ENCODE results near the gene KLRC4.
A peak's percentile ranks its signal among the peaks of the same experiment; 100 is the strongest.
"Not testable (repeated sequence)": the region's sequence is repeated elsewhere in the genome, so short reads cannot be mapped to it uniquely, and the experiment has no call there.

The KLRC4 gene

DNA sequence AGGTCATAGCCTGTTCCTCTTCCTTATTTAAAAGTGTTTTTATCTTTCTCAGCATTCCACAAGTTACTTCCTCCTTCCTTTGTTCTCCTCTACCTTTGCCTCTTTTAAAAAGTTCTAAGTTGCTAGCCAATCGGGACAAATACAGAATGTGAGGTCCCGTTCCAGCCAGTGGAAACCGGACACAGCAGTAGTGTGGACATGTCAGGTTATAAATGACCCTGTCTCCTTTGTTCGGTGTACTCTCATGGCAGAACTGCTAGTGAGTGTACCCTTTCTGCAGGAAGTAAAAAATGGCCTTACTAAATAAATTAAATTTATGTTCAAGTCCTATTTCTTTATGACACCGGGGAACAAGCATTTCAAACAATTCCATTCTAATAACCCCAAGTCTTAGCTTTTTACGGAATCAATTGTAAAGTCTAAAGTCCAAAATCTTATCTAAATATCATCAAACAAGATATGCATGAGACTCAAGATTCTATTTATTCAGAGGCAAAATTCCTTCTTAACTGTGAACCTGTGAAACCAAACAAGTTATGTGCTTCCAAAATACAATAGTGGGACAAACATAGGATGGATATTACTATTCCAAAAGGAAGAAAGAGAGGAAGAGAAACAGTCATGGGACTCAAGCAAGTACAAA lies 37.5 kb downstream of the KLRC4 start:
- H3K56ac ChIP-seq (ENCODE audit: low read length); H2AK5ac ChIP-seq (ENCODE audit: low read length); H3K4ac ChIP-seq (ENCODE audit: low read depth, low read length); H3K79me1 ChIP-seq (ENCODE audit: low read length); H3K4me2 ChIP-seq (ENCODE audit: low read length); H2BK5ac ChIP-seq (ENCODE audit: low read length); H2BK15ac ChIP-seq (replicated peaks; ENCODE audit: low read depth); H3K4me1 ChIP-seq (ENCODE audit: control insufficient read depth, low read depth, low read length); H3K79me2 ChIP-seq (ENCODE audit: control insufficient read depth, insufficient read depth, low read length); H4K8ac ChIP-seq (ENCODE audit: low read depth, low read length); H3K4me3 ChIP-seq (ENCODE audit: low read length); H3K9ac ChIP-seq (ENCODE audit: low read length); DNase-seq; H3K27me3 ChIP-seq (ENCODE audit: insufficient read depth, low read length, poor library complexity); H3K36me3 ChIP-seq (ENCODE audit: control insufficient read depth, insufficient read depth, low read length); H2BK120ac ChIP-seq (ENCODE audit: low read depth, low read length); H3K27ac ChIP-seq (ENCODE audit: low read depth, low read length); H4K5ac ChIP-seq (ENCODE audit: low read length); H3K23ac ChIP-seq (ENCODE audit: low read length); H3K18ac ChIP-seq (ENCODE audit: low read length): not testable (repeated sequence)
- no CpG with 5 or more reads among the region's 6 CpGs for WGBS (ENCODE audit: extremely low coverage, insufficient coverage, low lambda C conversion rate)

DNA sequence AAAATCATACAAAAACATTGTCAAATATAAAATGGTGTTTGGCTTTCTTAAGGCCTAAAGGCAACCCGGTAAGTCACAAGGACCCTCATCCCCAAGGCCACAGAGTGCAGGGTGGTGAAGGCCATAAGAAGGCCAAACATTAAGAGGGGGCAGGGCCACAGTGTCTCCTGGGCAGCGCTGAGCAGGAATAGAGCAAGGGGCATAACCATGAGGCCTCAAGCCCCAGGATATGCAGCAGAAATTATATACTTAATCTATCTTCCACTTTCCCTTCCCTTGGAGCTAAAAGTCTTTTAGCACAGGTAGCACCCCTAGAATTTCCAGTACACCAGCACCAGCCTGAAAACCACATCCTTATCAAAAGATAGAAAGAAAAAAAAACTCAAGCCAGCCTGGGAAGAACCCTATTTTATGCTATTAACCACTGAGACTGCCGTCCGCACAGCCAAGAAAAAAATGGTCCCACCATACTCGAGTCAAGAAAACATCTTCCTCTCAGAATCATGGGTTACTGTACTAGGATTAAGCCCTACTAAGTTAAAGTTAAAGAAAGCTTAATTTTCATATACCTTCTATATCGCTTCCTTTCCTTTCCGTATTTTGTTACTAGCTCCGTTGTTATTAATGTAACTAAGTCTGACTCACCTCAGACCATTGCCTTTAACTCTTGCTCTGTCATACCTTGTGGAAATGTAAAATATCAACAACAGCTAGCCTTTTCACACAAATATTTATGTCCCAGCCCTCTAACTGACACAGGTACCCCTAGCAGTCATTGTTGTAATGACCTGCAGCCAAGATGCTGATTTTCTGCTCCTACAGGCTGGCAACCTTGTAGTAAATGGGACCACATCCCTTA lies 39.8 kb downstream of the KLRC4 start:
- H4K8ac ChIP-seq (ENCODE audit: low read depth, low read length): no peak overlapping the region
- H3K4me2 ChIP-seq (ENCODE audit: low read length): no peak overlapping the region
- H3K27ac ChIP-seq (ENCODE audit: low read depth, low read length): no peak overlapping the region
- H2BK120ac ChIP-seq (ENCODE audit: low read depth, low read length): no peak overlapping the region
- no peak overlapping the region for H2BK15ac ChIP-seq (replicated peaks; ENCODE audit: low read depth)
- no peaks in the 10 kb centered on the region for H3K36me3 ChIP-seq (ENCODE audit: control insufficient read depth, insufficient read depth, low read length)
- H3K79me1 ChIP-seq (ENCODE audit: low read length): no peaks in the 10 kb centered on the region
- DNase-seq: no peak
- H2BK5ac ChIP-seq (ENCODE audit: low read length): no peak overlapping the region
- H3K9ac ChIP-seq (ENCODE audit: low read length): no peak overlapping the region
- H3K23ac ChIP-seq (ENCODE audit: low read length): no peak overlapping the region
- H3K4ac ChIP-seq (ENCODE audit: low read depth, low read length): no peak overlapping the region
- H3K79me2 ChIP-seq (ENCODE audit: control insufficient read depth, insufficient read depth, low read length): no peaks in the 10 kb centered on the region
- H3K4me3 ChIP-seq (ENCODE audit: low read length): no peak overlapping the region
- H3K4me1 ChIP-seq (ENCODE audit: control insufficient read depth, low read depth, low read length): peaks cover 4% of the 10 kb centered on the region
- H3K56ac ChIP-seq (ENCODE audit: low read length): no peak overlapping the region
- H2AK5ac ChIP-seq (ENCODE audit: low read length): no peak overlapping the region
- no peaks in the 10 kb centered on the region for H3K27me3 ChIP-seq (ENCODE audit: insufficient read depth, low read length, poor library complexity)
- no CpG with 5 or more reads among the region's 8 CpGs for WGBS (ENCODE audit: extremely low coverage, insufficient coverage, low lambda C conversion rate)
- no peak overlapping the region for H4K5ac ChIP-seq (ENCODE audit: low read length)
- no peak overlapping the region for H3K18ac ChIP-seq (ENCODE audit: low read length)

DNA sequence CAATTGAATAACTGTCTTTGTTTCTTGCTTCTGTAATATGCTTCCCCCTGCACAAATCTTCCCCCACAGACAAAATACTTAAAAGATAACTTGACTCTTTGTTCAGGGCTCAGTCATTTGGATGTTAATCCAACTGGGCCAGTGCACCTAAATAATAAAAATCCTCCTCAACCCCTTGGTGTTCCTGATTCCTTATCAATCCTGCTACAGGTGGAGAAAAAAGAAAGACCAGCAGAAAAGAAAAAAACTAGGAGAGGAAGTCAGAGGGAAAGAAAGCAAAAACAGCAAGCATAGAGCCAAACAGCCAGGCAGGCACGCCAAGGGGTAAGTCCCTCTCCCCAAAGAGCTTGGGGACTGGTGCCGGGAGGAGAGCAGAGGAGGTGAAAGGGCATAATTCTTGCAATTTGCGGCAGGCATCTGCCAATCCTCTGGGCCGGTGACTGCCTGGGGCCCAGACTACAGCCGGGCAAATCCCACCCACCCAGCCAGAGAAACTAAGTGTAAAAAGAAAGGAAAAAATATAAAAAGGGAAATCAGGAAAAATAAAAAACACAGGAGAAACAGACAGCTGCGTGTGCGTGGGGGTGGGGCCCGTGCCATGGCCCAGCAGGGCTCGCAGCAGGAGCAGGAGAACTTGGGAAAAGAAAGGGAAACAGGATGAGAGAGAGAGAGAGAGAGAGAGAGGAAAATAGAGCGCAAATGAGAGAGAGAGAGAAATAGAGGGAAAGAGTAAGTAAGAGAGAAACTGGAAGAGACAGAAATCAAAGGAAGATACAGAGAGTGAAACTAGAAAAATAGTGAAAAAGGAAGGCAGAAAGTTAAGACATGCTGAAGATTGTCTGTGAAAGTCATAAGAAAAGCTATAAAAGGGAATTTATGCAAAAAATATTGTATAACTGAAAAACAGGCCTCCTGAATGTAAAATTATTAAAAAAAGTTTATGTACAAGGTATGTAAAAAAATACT lies 41.1 kb downstream of the KLRC4 start:
- H3K4me3 ChIP-seq (ENCODE audit: low read length): no peak overlapping the region
- no peak overlapping the region for H3K18ac ChIP-seq (ENCODE audit: low read length)
- H3K27me3 ChIP-seq (ENCODE audit: insufficient read depth, low read length, poor library complexity): no peaks in the 10 kb centered on the region
- no peak overlapping the region for H2BK120ac ChIP-seq (ENCODE audit: low read depth, low read length)
- no peak overlapping the region for H3K4me2 ChIP-seq (ENCODE audit: low read length)
- H3K27ac ChIP-seq (ENCODE audit: low read depth, low read length): no peak overlapping the region
- H3K23ac ChIP-seq (ENCODE audit: low read length): no peak overlapping the region
- no peak overlapping the region for H3K9ac ChIP-seq (ENCODE audit: low read length)
- no peaks in the 10 kb centered on the region for H3K36me3 ChIP-seq (ENCODE audit: control insufficient read depth, insufficient read depth, low read length)
- H4K5ac ChIP-seq (ENCODE audit: low read length): no peak overlapping the region
- no CpG with 5 or more reads among the region's 10 CpGs for WGBS (ENCODE audit: extremely low coverage, insufficient coverage, low lambda C conversion rate)
- no peak overlapping the region for H4K8ac ChIP-seq (ENCODE audit: low read depth, low read length)
- no peak overlapping the region for H3K56ac ChIP-seq (ENCODE audit: low read length)
- no peak for DNase-seq
- H3K79me1 ChIP-seq (ENCODE audit: low read length): no peaks in the 10 kb centered on the region
- H2BK15ac ChIP-seq (replicated peaks; ENCODE audit: low read depth): no peak overlapping the region
- H2AK5ac ChIP-seq (ENCODE audit: low read length): no peak overlapping the region
- no peak overlapping the region for H2BK5ac ChIP-seq (ENCODE audit: low read length)
- peaks cover 12% of the 10 kb centered on the region for H3K4me1 ChIP-seq (ENCODE audit: control insufficient read depth, low read depth, low read length)
- no peak overlapping the region for H3K4ac ChIP-seq (ENCODE audit: low read depth, low read length)
- H3K79me2 ChIP-seq (ENCODE audit: control insufficient read depth, insufficient read depth, low read length): no peaks in the 10 kb centered on the region

DNA sequence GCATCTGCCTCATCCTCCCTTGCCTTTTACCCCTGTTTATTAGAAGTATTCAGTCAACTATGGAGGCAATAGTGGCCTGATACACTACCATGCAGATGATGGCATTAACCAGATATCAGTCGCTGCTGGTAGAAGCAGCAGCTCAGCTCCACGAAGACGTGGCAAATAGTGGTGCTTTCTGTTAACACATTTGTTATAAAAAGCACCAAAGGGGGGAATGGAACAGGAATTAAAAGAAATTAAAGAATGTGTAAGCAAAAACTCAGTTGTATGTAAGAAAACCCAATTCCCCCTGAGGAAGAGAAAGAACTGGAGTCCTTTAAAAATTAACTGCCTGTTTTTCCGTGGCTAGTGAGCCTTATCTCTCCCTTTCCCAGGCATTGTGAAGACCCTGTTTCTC lies 41.8 kb downstream of the KLRC4 start:
- H2BK5ac ChIP-seq (ENCODE audit: low read length); H3K79me2 ChIP-seq (ENCODE audit: control insufficient read depth, insufficient read depth, low read length); H3K18ac ChIP-seq (ENCODE audit: low read length); H3K27me3 ChIP-seq (ENCODE audit: insufficient read depth, low read length, poor library complexity); H3K56ac ChIP-seq (ENCODE audit: low read length); H3K4me2 ChIP-seq (ENCODE audit: low read length); H3K4me3 ChIP-seq (ENCODE audit: low read length); H2AK5ac ChIP-seq (ENCODE audit: low read length); H3K23ac ChIP-seq (ENCODE audit: low read length); H2BK15ac ChIP-seq (replicated peaks; ENCODE audit: low read depth); H3K4ac ChIP-seq (ENCODE audit: low read depth, low read length); DNase-seq; H4K5ac ChIP-seq (ENCODE audit: low read length); H4K8ac ChIP-seq (ENCODE audit: low read depth, low read length); H3K36me3 ChIP-seq (ENCODE audit: control insufficient read depth, insufficient read depth, low read length); H3K27ac ChIP-seq (ENCODE audit: low read depth, low read length); H3K9ac ChIP-seq (ENCODE audit: low read length); H3K79me1 ChIP-seq (ENCODE audit: low read length); H2BK120ac ChIP-seq (ENCODE audit: low read depth, low read length): not testable (repeated sequence)
- no CpG with 5 or more reads among the region's 4 CpGs for WGBS (ENCODE audit: extremely low coverage, insufficient coverage, low lambda C conversion rate)
- H3K4me1 ChIP-seq (ENCODE audit: control insufficient read depth, low read depth, low read length): peaks cover 12% of the 10 kb centered on the region

DNA sequence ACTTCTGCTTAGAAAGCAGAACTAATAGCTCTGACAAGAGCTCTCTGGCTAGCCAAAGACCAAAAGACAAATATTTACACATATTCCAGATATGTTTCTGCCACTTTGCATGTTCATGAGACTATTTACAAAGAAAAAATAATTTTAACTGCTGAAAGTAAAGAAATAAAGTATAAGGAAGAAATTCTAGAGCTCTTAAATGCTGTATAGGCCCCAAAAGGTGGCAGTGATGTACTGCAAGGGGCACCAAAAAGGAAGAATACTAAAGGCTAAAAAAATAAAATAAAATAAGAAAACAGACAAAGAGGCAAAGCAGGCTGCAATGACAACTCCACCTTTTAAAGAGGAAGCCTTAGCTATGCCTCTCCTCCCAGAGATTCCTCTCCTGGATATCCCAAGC lies 42.7 kb downstream of the KLRC4 start:
- Histone ChIP-seq H3K18ac (ENCODE audit: low read length) (no peak overlapping the region), H4K5ac (ENCODE audit: low read length) (no peak overlapping the region), H2BK15ac (replicated peaks; ENCODE audit: low read depth) (no peak overlapping the region), H3K79me2 (ENCODE audit: control insufficient read depth, insufficient read depth, low read length) (no peaks in the 10 kb centered on the region), H3K27ac (ENCODE audit: low read depth, low read length) (no peak overlapping the region), H3K36me3 (ENCODE audit: control insufficient read depth, insufficient read depth, low read length) (no peaks in the 10 kb centered on the region), H3K79me1 (ENCODE audit: low read length) (no peaks in the 10 kb centered on the region), H3K4ac (ENCODE audit: low read depth, low read length) (no peak overlapping the region), H3K27me3 (ENCODE audit: insufficient read depth, low read length, poor library complexity) (no peaks in the 10 kb centered on the region), H3K4me1 (ENCODE audit: control insufficient read depth, low read depth, low read length) (peaks cover 12% of the 10 kb centered on the region), H2BK120ac (ENCODE audit: low read depth, low read length) (no peak overlapping the region), H2AK5ac (ENCODE audit: low read length) (no peak overlapping the region), H3K23ac (ENCODE audit: low read length) (no peak overlapping the region), H3K4me3 (ENCODE audit: low read length) (no peak overlapping the region), H2BK5ac (ENCODE audit: low read length) (no peak overlapping the region), H3K4me2 (ENCODE audit: low read length) (no peak overlapping the region), H3K56ac (ENCODE audit: low read length) (no peak overlapping the region), H3K9ac (ENCODE audit: low read length) (no peak overlapping the region), H4K8ac (ENCODE audit: low read depth, low read length) (peak overlapping the region; percentile 65)
- peak; percentile 49 for DNase-seq

Data from mesendoderm (in vitro differentiated cells).